Astrocyte of the cerebellum (primary cell): ENCODE measurements around the gene CSNK1G2.
A peak's percentile ranks its signal among the peaks of the same experiment; 100 is the strongest.

Experiments used
- DNase-seq: peaks from one replicate; pipeline ENCODE4 v3.0.0-alpha.2; 2011; ENCODE audit warnings: low read depth
- H3K4me3 ChIP-seq: 2 replicates; pipeline ENCODE4 v1.5.1; 2011; ENCODE audit warnings: mild to moderate bottlenecking, low read depth, low read length, moderate library complexity
- in situ Hi-C: cut with HindIII; loops from 2 replicates; pipeline ENCODE4 v1.10.0; 2017; ENCODE audit warnings: low sequenced_read_pairs
- TF ChIP-seq, protein P1 (sequence below): IDR thresholded peaks from 2 replicates; pipeline ENCODE4 v1.5.1; 2012; ENCODE audit warnings: low read length, low read depth, moderate library complexity, mild to moderate bottlenecking; ENCODE audit errors: missing control alignments

CSNK1G2 gene

DNA sequence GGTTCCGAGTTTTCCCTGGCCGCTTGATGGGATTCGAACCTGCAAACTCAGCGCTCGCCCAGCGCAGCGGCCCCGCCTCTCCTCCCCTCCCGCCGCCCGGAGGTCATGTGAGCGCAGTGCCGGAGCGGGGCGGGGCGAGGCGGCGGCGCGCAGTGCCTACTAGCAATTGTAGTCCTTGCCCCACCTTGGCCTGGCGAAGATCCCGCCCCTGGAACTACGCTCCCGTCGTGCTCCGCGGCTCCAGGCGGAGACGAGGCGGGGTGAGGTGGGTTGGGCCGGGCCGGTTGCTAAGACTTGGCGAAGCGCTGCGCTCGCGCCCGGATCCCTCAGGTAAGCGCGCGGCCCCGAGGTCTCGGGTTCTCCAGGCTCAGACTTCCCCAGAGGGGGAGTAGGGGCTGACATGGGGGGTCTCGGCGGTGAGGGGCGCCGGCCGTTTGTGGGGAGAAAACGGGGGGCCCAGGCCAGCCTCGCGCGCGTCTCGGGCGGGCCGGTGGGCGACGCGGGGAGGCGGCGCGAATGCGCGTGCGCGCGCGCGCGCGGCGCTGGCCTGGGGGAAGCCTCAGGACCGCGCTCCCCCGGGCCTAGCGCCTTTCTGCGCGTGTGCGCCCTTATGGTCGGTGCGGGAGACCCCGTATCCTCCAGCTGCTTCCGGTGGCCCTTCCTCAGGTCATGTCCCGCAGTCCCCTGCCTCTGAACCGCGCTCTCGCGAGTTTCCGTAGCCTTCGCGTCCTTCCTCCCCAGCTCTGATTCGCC lies 35.7 kb upstream of the CSNK1G2 start, which contains the start of the genes ADAT3 and SCAMP4:
Gene ADAT3, plus strand, starts transcription at position 290 of the 753 bp plus-strand sequence. CDS start 6,649 bp downstream, outside the sequence.
Gene SCAMP4, plus strand, starts transcription at position 290 of the 753 bp plus-strand sequence. CDS start 9,621 bp downstream, outside the sequence.
- in situ Hi-C loops: no loop called here
- TF ChIP-seq, protein P1, sequence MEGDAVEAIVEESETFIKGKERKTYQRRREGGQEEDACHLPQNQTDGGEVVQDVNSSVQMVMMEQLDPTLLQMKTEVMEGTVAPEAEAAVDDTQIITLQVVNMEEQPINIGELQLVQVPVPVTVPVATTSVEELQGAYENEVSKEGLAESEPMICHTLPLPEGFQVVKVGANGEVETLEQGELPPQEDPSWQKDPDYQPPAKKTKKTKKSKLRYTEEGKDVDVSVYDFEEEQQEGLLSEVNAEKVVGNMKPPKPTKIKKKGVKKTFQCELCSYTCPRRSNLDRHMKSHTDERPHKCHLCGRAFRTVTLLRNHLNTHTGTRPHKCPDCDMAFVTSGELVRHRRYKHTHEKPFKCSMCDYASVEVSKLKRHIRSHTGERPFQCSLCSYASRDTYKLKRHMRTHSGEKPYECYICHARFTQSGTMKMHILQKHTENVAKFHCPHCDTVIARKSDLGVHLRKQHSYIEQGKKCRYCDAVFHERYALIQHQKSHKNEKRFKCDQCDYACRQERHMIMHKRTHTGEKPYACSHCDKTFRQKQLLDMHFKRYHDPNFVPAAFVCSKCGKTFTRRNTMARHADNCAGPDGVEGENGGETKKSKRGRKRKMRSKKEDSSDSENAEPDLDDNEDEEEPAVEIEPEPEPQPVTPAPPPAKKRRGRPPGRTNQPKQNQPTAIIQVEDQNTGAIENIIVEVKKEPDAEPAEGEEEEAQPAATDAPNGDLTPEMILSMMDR: no peak
- H3K4me3 ChIP-seq: peak within 1 kb of the TSS; percentile 61
- peak; percentile 97 for DNase-seq

DNA sequence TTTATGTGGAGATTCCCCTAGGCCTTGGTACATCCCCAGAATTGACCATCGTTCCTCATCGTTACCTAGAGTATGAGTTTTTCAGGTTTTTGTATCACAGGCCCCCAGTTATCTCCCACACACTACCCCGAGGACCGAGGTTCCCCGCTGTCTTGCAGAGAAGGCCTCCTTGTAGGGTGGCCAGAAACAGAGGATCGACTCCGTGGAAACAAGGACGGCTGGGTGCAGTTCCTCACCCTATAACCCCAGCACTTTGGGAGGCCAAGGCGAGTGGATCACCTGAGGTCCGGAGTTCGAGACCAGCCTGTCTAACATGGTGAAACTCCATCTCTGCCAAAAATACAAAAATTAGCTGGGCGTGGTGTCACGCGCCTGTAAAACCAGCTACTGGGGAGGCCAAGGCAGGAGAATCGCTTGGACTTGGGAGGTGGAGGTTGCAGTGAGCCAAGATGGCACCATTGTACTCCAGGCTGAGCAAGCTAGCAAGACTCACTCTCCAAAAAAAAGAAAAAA lies 35.1 kb upstream of the CSNK1G2 start:
- no peak for DNase-seq
- TF ChIP-seq, protein P1: no peak
- peak overlapping the region; percentile 61 for H3K4me3 ChIP-seq

GRCh38 chr19:1906985-1907562 lies 33.9 kb upstream of the CSNK1G2 start:
- H3K4me3 ChIP-seq: no peak overlapping the region
- TF ChIP-seq, protein P1: no peak
- in situ Hi-C loops: no loop called here
- DNase-seq: no peak

More for the DNA sequence above, 35.1 kb upstream of the CSNK1G2 start:
- in situ Hi-C loops: no loop called here

DNA sequence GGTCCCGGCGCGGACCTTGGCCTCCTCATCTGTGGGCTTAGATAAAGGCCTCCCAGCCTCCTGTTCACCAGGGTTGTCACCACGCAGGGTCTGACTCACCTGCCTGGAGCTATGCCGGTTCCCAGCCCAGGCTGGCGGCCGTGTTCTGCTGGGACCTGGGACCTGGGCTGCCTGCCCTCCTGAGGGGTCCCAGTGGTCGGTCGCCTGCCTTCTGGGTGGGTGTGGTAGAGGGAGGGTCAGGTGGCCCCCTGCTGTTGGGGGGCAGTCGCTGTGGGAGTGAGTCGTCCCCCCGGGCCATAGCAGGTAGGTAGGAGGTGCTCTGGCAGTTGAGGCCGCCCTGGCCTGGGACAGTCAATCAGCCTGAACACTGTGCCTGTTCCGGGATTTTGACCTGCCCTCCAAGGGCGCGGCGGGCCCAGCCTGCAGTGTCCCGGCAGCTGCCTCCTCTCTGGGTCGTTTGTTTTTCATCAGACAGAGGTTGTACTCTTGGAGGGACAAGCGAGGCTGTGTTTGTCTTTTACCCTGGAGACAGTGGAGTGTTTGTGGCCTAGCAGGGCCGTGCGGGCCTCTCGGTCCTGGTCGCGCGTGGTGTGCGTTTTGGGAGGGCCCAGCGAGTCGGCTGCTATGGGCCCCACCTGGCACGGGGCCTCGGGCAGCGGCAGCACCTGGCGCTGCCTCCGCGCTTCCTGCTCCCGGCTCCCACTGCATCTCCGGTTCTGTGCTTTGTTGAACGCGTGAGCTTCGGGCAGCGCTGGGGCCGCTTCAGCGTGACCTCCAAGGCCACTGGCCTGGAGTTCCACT lies 33.2 kb upstream of the CSNK1G2 start:
- no peak for DNase-seq
- H3K4me3 ChIP-seq: no peak overlapping the region
- in situ Hi-C loops: no loop called here
- TF ChIP-seq, protein P1: no peak

DNA sequence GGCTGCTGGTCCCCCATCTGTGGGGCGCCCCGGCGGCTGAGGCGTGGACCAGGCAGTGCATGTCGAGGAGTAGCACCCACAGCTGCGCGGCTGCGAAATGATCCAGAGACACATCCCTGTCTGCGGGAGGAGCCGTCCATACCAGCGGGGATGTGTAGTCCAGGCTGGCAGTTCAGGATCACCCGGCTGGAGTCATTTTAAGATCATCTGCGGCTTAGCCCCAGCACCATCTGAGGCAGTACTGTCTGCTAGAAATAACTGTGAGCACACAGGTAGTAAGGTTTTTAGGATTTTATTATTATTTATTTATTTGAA lies 32.7 kb upstream of the CSNK1G2 start:
- TF ChIP-seq, protein P1: no peak
- H3K4me3 ChIP-seq: no peak overlapping the region
- no peak for DNase-seq
- in situ Hi-C loops: no loop called here

DNA sequence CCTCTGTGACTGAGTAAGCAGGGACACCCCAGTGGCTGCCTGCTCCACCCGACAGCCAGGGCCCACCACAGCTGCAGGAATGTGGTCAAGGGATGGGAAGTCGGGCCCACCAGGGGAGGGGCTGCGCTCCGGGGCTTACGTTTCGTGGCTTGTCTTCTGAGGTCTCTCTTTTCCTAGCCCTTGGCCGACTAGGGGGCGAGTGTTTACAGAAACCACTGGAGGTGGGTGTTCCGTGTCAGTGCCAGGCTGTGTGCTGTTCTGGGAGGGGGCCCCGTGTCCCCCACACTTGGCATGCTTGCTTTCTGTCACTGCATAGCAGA lies 31.3 kb upstream of the CSNK1G2 start:
- in situ Hi-C loops: no loop called here
- no peak overlapping the region for H3K4me3 ChIP-seq

More for the DNA sequence above, 31.3 kb upstream of the CSNK1G2 start:
- no peak for DNase-seq
- TF ChIP-seq, protein P1: no peak
